Natural killer cell (primary cell): Measurements from ENCODE around the gene CALML6. TPM values are rescaled to one million over a fixed set of nuclear protein-coding genes. Genes with fewer than 3 reads are reported as not detected.
A peak's percentile ranks its signal among the peaks of the same experiment; 100 is the strongest.

ENCODE experiments used
- ATAC-seq, 3 donors: fragments of 150-1000 bp in 2 of 3; fragments of 200-7000 bp in 1 of 3; cut with Tn5 transposase; 1 replicate in 1 of 3; 2 replicates in 2 of 3; pipeline ENCODE4 v1.10.0; 2021; ENCODE audit warnings: mild to moderate bottlenecking in 2 of 3, moderate library complexity in 2 of 3
- DNase-seq, 2 donors: peaks; one replicate each; pipeline versions ENCODE4 v3.0.0 to v3.0.0-alpha.2; 2013 to 2021; ENCODE audit warnings: mixed read lengths in 1 of 2
- H3K27ac ChIP-seq: one replicate; pipeline ENCODE4 v1.5.1; 2013; ENCODE audit warnings: mild to moderate bottlenecking, low read length
- H3K27me3 ChIP-seq: one replicate; pipeline ENCODE4 v1.6.1; 2013; ENCODE audit warnings: low read length; ENCODE audit not compliant: control insufficient read depth, insufficient read depth
- H3K36me3 ChIP-seq: one replicate; pipeline ENCODE4 v1.6.1; 2013; ENCODE audit warnings: low read length; ENCODE audit not compliant: control insufficient read depth, insufficient read depth
- H3K4me1 ChIP-seq: one replicate; pipeline ENCODE4 v1.6.1; 2013; ENCODE audit warnings: low read length; ENCODE audit not compliant: control insufficient read depth, insufficient read depth
- H3K4me3 ChIP-seq: one replicate; pipeline ENCODE4 v1.5.1; 2013; ENCODE audit warnings: low read length
- H3K9me3 ChIP-seq: one replicate; pipeline ENCODE4 v1.6.1; 2013; ENCODE audit warnings: low read length; ENCODE audit not compliant: control insufficient read depth, insufficient read depth
- H3K27ac Mint-ChIP-seq, 2 donors: one replicate each; pipeline ENCODE4 v1.8.0; 2022; ENCODE audit warnings: mild to moderate bottlenecking in 2 of 2, mixed read lengths in 2 of 2, moderate library complexity in 1 of 2
- H3K27me3 Mint-ChIP-seq, 2 donors: one replicate each; pipeline ENCODE4 v1.8.0; 2022; ENCODE audit warnings: low read depth in 2 of 2, mixed read lengths in 2 of 2
- H3K36me3 Mint-ChIP-seq: one replicate; pipeline ENCODE4 v1.8.0; 2022; ENCODE audit warnings: mixed read lengths
- H3K4me1 Mint-ChIP-seq, 2 donors: one replicate each; pipeline ENCODE4 v1.8.0; 2022; ENCODE audit warnings: mixed read lengths in 2 of 2
- H3K4me3 Mint-ChIP-seq: one replicate; pipeline ENCODE4 v1.8.0; 2022; ENCODE audit warnings: mild to moderate bottlenecking, moderate library complexity, mixed read lengths
- H3K9me3 Mint-ChIP-seq, 2 donors: one replicate each; pipeline ENCODE4 v1.8.0; 2022; ENCODE audit warnings: mixed read lengths in 2 of 2
- CTCF ChIP-seq: fragments of 200-600 bp; IDR thresholded peaks from one replicate; pipeline ENCODE4 v1.8.0; 2022; ENCODE audit warnings: antibody characterized with exemption
- WGBS: methylation state at CpG from one replicate; pipeline ENCODE4 v1.1.7; 2013; ENCODE audit warnings: missing lambda C conversion rate; ENCODE audit not compliant: insufficient coverage; 5-methylcytosine and 5-hydroxymethylcytosine counted together
- intact Hi-C: fragments of 100-400 bp; cut with micrococcal nuclease; formaldehyde crosslinking; loops from one replicate; pipeline ENCODE4 v1.14.2; 2022
- total RNA-seq, 4 donors: library from RNA; stranded (reverse); fragments of 120-200 nt in 1 of 4; gene quantifications; one replicate each; pipeline versions ENCODE4 v1.2.3 to v1.2.4, GENCODE V29; 2013 to 2022

CALML6 gene
- total RNA-seq, 3 donors from 2014 or later (not counting 1 experiment from before 2014, with no cell fraction given), result 2.1 to 3.9 (median 2.9) TPM

GRCh38 chr1:1872329-1872994, 42.6 kb upstream of the CALML6 start:
- Histone ChIP-seq H3K27me3 (no peaks in the 10 kb centered on the region), H3K27ac (no peak overlapping the region), H3K4me1 (peaks cover 58% of the 10 kb centered on the region), H3K4me3 (no peak overlapping the region), H3K36me3 (peaks cover 11% of the 10 kb centered on the region), H3K9me3 (no peaks in the 10 kb centered on the region)
- DNase-seq (no peak), ATAC-seq (no peak)
- no peak for TF ChIP-seq CTCF
- Mint-ChIP-seq H3K9me3 (no peaks in the 10 kb centered on the region), H3K36me3 (no peaks in the 10 kb centered on the region), H3K4me3 (peak overlapping the region; percentile 51), H3K27me3 (no peaks in the 10 kb centered on the region), H3K4me1 (peaks cover 77 to 79% of the 10 kb centered on the region in 2 donors), H3K27ac (peak overlapping the region; percentile 50 to 83)
- WGBS, result 87% methylated on average over 10 of the region's 11 CpGs
- intact Hi-C loops, result no loop called here

GRCh38 chr1:1873186-1873585, 41.9 kb upstream of the CALML6 start:
- Mint-ChIP-seq H3K4me3 (peak overlapping the region; percentile 51), H3K27me3 (no peaks in the 10 kb centered on the region), H3K36me3 (no peaks in the 10 kb centered on the region), H3K9me3 (no peaks in the 10 kb centered on the region), H3K4me1 (peaks cover 78 to 80% of the 10 kb centered on the region in 2 donors), H3K27ac (peak overlapping the region; percentile 50 to 83)
- DNase-seq (no peak), ATAC-seq (no peak)
- H3K36me3 ChIP-seq, result peaks cover 11% of the 10 kb centered on the region
- no peak overlapping the region for H3K27ac ChIP-seq
- H3K9me3 ChIP-seq, result no peaks in the 10 kb centered on the region
- no peak overlapping the region for H3K4me3 ChIP-seq
- WGBS, result 91% methylated on average over 2 of the region's 2 CpGs
- H3K4me1 ChIP-seq, result peaks cover 61% of the 10 kb centered on the region
- intact Hi-C loops, result no loop called here
- no peak for TF ChIP-seq CTCF
- no peaks in the 10 kb centered on the region for H3K27me3 ChIP-seq

- Mint-ChIP-seq H3K27me3 (no peaks in the 10 kb centered on the region), H3K9me3 (no peaks in the 10 kb centered on the region), H3K4me1 (peaks cover 82 to 83% of the 10 kb centered on the region in 2 donors), H3K36me3 (no peaks in the 10 kb centered on the region), H3K4me3 (no peak overlapping the region), H3K27ac (peak overlapping the region; percentile 77 to 82)
- Histone ChIP-seq H3K4me1 (peaks cover 71% of the 10 kb centered on the region), H3K4me3 (no peak overlapping the region), H3K27me3 (no peaks in the 10 kb centered on the region), H3K36me3 (peaks cover 18% of the 10 kb centered on the region), H3K27ac (no peak overlapping the region), H3K9me3 (no peaks in the 10 kb centered on the region)
- no peak for TF ChIP-seq CTCF
- WGBS, result 92% methylated on average over 7 of the region's 7 CpGs
- DNase-seq (no peak), ATAC-seq (no peak)
- intact Hi-C loops, result no loop called here
These were observed 40.2 kb upstream of the CALML6 start for GRCh38 chr1:1874901-1875300.

GRCh38 chr1:1875932-1876331, 39.1 kb upstream of the CALML6 start:
- Mint-ChIP-seq H3K4me3 (peak overlapping the region; percentile 80), H3K4me1 (peaks cover 77 to 80% of the 10 kb centered on the region in 2 donors), H3K9me3 (no peaks in the 10 kb centered on the region), H3K36me3 (no peaks in the 10 kb centered on the region), H3K27ac (peak overlapping the region; percentile 77 to 82), H3K27me3 (no peaks in the 10 kb centered on the region)
- intact Hi-C loops, result no loop called here
- Histone ChIP-seq H3K9me3 (no peaks in the 10 kb centered on the region), H3K27ac (no peak overlapping the region), H3K27me3 (no peaks in the 10 kb centered on the region), H3K4me1 (peaks cover 79% of the 10 kb centered on the region), H3K36me3 (peaks cover 18% of the 10 kb centered on the region), H3K4me3 (no peak overlapping the region)
- DNase-seq (no peak), ATAC-seq (peak in 2 of 3 donors; percentile 21 to 40)
- no peak for TF ChIP-seq CTCF
- 22% methylated on average over 1 of the region's 1 CpG for WGBS
